ENCODE measurements around the gene EEF1A2.
"Not testable (repeated sequence)": the region's sequence is repeated elsewhere in the genome, so short reads cannot be mapped to it uniquely, and the experiment has no call there.

Gene EEF1A2

GRCh38 chr20:63487116-63487764, 11.6 kb downstream of the EEF1A2 start:
- no peak for DNase-seq (ENCODE audit: low read depth in 2 of 2)

GRCh38 chr20:63486300-63486855, 12.5 kb downstream of the EEF1A2 start:
- DNase-seq (ENCODE audit: low read depth in 2 of 2) = no peak

DNA sequence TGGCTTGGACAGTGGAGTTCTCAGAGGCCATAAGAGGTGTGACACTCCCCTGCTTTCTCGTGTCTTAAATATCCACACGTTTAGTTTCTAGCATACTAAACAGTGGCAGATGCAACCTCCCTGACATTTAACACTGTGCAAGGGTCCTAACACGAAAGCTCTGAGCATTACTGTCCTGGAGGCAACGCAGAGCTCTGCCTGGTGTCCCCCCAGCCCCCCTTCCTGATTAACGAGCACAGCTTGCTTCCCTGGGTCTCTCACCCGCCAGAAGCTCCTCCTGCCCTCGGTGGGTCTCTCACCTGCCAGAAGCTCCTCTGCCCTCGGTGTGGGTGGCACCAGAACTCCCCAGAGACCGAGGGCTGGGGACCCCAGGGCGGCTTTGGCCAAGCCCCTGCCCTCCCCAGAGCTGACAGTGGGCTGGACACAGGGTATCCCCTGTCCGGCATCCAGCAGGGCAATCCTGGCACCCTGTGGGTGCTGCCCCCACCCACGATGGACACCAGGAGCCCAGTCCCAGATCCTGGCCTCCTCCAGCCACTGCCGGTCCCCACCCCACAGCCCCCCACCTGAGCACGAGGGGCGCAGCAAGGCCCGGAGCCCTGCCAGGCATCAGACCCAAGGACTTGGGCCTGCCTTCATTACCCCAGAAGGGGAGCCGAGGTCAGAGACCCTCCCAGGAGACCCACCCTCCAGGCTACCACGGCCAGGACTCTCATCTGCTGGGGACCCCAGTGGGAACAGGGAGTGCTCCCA, 14.1 kb downstream of the EEF1A2 start:
- DNase-seq (ENCODE audit: low read depth in 2 of 2) = no peak

DNA sequence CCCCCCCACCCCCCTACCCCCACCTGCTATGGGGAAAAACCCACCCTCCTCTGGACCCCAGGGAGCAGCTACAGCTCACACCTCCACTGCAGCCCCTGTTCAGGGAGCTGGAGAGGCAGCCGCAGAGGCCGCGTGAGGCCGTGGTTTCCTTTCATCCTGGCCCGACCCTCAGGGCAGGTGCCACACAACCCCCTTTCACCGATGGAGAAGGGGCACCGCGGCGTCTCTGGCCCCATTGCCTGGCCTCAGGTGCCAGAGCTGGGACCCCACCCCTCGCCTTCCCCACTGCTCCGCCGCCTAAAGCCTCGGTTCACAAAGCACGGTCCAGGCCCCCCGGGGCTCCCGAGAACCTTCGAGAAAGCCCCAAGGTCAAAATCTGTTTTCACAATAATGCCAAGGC, 14.6 kb downstream of the EEF1A2 start:
- no peak for DNase-seq (ENCODE audit: low read depth in 2 of 2)

GRCh38 chr20:63483834-63484233, 15.0 kb downstream of the EEF1A2 start:
- no peak for DNase-seq (ENCODE audit: low read depth in 2 of 2)

GRCh38 chr20:63482021-63482587, 16.8 kb downstream of the EEF1A2 start:
- DNase-seq (ENCODE audit: low read depth in 2 of 2) = no peak

- no peak for DNase-seq (ENCODE audit: low read depth in 2 of 2)
Measured at GRCh38 chr20:63481503-63481902, 17.4 kb downstream of the EEF1A2 start.

GRCh38 chr20:63479695-63480419, 19.0 kb downstream of the EEF1A2 start:
- not testable (repeated sequence) for DNase-seq (ENCODE audit: low read depth in 2 of 2)

- no peak for DNase-seq (ENCODE audit: low read depth in 2 of 2)
Measured at GRCh38 chr20:63478346-63479302, 20.3 kb downstream of the EEF1A2 start.

- DNase-seq (ENCODE audit: low read depth in 2 of 2) = no peak
Measured at GRCh38 chr20:63477944-63478343, 20.9 kb downstream of the EEF1A2 start.

DNA sequence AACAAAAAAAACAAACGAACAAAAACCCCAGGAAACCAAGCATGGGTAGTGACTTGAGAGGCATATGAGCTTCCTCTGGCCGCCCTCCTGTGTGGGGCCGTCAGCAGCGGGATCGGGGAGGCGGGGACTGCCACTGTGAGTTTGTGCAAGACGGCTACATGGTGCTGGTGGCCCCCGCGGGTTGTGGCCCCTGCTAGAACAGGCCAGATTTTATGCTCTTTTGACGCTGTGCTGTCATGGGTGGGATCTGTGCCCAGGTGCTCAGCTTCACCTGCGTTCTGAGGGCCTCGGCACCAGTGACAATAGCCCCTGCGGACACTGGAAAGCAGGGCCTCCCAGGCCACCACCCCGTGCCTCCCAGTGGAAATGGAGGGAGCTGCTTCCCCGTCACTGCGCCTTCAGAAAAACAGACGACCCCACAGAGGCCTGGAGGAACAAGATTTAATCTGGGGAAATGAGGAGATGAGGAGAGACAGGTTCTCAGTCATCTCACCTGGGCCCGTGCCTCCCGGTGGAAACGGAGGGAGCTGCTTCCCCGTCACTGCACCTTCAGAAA, 21.7 kb downstream of the EEF1A2 start:
- no peak for DNase-seq (ENCODE audit: low read depth in 2 of 2)

DNA sequence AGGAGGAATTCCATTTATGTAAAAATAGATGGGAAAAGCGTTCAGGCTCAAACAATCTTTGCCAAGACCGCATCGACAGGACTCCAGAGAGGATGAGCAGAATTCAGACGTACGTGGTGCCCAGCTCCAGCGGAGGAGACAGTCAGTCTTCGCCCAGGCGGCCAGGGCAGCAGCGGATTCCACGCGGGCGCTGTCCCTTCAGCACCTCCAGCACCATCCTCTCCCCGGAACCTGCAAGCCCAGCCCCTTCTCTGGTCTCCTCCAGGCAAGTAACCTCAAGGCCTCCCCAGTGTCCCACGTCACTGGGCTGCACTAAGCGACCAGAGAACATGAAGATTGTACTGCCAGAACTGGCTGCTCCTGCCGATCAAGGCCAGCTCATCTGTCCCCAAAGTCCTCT, 23.7 kb downstream of the EEF1A2 start:
- DNase-seq (ENCODE audit: low read depth in 2 of 2) = no peak

DNA sequence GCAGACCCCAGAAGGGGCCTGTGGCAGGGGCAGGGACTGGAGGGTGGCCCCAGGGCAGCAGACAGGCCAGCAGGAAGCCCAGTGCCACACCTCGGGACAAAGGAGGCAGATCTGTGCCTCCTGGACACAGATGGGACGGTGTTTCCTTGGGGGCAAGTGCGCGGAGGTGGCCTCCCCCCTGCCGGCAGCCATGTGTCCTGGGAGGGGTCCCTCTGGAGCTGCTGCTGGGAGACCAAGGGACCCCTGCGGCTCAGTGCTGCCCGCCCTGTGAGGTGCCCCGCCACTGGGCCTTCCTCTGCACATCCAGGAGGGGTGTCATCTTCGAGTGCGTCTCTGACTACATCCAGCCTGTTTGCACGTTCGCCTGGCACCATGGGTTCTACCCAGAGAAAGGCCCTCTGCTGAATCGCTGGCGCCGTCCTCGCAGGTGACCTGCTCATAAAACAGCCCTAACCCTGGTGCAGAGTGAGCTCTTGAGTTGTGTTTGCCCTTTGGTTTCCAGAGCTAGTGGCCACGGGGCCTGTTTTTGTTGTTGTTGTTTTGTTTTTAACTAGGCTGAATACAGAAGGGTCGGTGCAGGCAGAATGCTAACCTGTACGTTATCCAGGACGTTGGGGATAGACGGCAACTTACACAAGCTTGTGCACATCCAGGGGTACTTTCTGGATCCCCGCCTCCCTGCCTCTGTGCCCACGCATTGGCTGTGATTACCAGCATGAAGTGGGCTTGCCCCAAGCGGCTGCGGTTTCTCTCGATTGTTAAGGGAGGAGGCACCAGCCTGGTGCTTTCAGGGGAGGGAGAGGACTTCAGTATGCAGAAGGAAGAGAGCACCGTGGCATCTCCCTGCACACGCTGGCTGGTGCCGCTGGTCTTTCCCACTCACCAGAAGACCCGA, 25.1 kb downstream of the EEF1A2 start:
- no peak for DNase-seq (ENCODE audit: low read depth in 2 of 2)

DNA sequence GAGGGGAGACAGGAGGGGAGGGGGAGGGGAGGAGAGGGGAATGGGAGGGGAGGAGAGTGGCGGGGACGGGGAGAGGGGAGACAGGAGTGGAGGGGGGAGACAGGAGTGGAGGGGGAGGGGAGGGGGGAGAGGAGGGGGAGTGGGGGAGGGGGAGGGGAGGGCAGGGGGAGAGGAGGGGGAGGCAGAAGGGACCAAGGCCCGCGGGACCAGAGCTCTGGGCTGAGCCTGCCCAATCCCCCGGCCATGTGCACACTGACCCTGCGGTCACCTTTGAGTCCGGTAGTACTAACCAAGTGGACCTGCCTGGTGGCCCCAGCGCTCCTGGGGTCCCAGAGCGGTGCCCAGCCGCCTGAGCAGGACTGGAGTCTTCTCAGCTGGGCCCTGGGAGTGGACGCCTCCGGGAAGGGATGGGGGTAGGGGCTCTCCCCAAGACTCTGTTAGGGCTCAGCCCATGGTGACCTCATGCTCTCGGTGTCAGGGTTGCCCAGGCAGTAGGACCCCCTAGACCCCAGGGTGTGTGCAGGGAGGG, 26.0 kb downstream of the EEF1A2 start:
- DNase-seq (ENCODE audit: low read depth in 2 of 2) = no peak

DNA sequence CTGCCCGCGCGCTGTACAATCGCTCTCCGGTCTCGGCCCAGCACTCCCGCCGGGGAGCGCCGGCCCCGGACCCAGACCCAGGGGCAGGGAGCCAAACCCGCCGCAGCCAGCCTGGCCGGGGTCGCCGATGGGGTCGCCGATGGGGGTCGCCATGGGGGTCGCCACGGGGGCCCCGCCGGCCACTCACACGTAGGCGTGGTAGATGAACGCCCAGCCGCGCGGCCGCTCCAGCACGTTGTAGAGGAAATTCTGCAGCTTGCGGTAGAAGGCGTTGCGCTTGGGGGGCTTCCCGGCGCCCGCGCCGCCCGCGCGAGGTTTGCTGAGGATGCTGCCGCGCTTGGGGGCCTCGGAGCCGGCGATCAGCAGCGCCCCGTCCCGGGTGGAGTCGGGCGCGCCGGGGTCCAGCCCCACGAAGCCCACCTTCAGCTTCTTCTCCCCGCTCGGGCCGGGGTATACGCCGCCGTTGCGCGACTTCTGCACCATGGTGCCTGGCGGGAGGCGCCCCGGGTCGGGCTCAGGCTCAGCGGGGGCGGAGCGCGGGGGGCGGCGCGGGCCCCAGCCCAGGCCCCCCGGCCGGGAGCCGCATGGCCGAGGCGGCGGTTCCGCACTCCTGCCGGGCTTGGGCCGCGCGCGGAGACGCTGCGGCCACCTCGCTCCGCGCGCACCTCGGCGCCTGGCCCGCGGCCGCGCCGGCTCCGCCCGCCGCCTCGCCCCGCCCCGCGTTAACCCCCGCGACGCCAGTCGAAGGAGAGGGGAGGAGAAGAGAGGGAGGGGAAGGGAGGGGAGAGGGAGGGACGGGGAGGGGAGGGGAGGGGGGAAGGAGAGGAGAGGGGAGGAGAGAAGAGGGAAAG, 26.7 kb downstream of the EEF1A2 start, which contains the start of gene KCNQ2:
Gene KCNQ2, minus strand, starts transcription at position 675 of the 851 bp plus-strand sequence. Its CDS starts 192 bp downstream, at position 483.
- no peak for DNase-seq (ENCODE audit: low read depth in 2 of 2)

GRCh38 chr20:63471717-63471980, 27.2 kb downstream of the EEF1A2 start:
- no peak for DNase-seq (ENCODE audit: low read depth in 2 of 2)

DNA sequence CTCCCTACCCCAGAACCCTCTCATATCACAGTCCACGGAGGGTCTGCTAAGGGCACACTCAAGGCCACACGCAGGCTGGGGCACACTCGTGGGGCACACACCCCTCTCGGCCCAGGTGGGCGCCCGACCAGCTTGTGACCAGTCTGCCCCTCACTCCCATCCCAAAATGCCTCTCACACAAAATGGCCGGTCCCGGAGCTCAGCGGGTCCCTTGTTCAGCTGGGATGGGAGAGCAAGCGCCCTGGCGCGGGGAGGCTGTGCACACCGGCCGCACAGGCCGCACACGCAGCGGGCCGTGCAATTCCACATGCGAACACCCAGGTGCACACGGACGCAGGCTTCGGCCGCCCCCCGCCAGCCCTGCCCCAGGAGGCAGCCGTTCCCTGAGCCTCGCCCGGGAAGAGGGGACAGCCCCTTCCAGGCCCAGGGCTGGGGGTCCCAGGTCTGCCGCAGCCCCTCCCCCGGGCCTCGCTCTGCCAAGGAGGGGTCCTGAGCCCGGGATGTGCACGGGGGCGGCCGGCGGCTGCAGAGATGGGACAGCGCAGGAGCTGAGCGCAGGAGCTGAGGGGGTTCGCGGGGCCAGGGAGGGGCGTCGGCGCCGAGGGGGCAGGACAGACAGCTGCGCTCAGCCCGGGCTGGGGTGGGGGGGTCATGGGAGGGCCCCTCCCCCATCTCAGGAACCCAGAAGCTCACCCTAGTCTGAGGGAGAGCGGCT, 27.7 kb downstream of the EEF1A2 start:
- DNase-seq (ENCODE audit: low read depth in 2 of 2) = no peak

- DNase-seq (ENCODE audit: low read depth in 2 of 2) = no peak
Measured at GRCh38 chr20:63470410-63470809, 28.5 kb downstream of the EEF1A2 start.
